DMS53 treated with DMSO at 0.1 percent for 48 hours (cell line): Measurements from ENCODE around the gene VEGFD.
"Not testable (repeated sequence)": the region's sequence is repeated elsewhere in the genome, so short reads cannot be mapped to it uniquely, and the experiment has no call there.

Experiments used
- DNase-seq: peaks from one replicate; lab custom pipeline; 2025; ENCODE audit not compliant: unreplicated experiment; lab: John Stamatoyannopoulos, UW

Gene VEGFD

GRCh38 chrX:15310117-15310516 lies 74.1 kb downstream of the VEGFD start:
- DNase-seq: peak; percentile 25

GRCh38 chrX:15305899-15306298 lies 78.3 kb downstream of the VEGFD start:
- not testable (repeated sequence) for DNase-seq

GRCh38 chrX:15301924-15302323 lies 82.3 kb downstream of the VEGFD start:
- DNase-seq: no peak

GRCh38 chrX:15299941-15300851 lies 84.0 kb downstream of the VEGFD start:
- DNase-seq: no peak

- DNase-seq: no peak
Observed at GRCh38 chrX:15298780-15299179, 85.4 kb downstream of the VEGFD start.

- DNase-seq: no peak
Observed at GRCh38 chrX:15298201-15298600, 86.0 kb downstream of the VEGFD start.
